ENCODE measurements around the gene NPVF. TPM values are rescaled to one million over a fixed set of nuclear protein-coding genes. Genes with fewer than 3 reads are reported as not detected.

NPVF gene
- total RNA-seq: not detected

- no peak for DNase-seq (ENCODE audit: low spot score in 2 of 2)
- intact Hi-C loops (cut with DNase I; ENCODE audit: low total_unique reads): no loop called here
- WGBS, 2 donors: 68 to 75% methylated on average over 1 of the region's 1 CpG
These were observed at the start of gene NPVF for GRCh38 chr7:25228386-25228785. Gene NPVF, minus strand, starts transcription at chr7:25228486. Its CDS starts 47 bp downstream, at chr7:25228439.

GRCh38 chr7:25272265-25272664 lies 44.0 kb upstream of the NPVF start:
- DNase-seq (ENCODE audit: low spot score in 2 of 2): no peak
- 76 to 78% methylated on average over 3 of the region's 3 CpGs for WGBS, 2 donors
- no peak for TF ChIP-seq CTCF (IDR thresholded peaks at IDR 0.05)
- TF ChIP-seq POLR2A (IDR thresholded peaks at IDR 0.05): no peak
- no peak overlapping the region for H3K4me3 ChIP-seq (ENCODE audit: low read depth, poor library complexity, severe bottlenecking)
- intact Hi-C loops (cut with DNase I; ENCODE audit: low total_unique reads): no loop called here

More at GRCh38 chr7:25228386-25228785, at the start of gene NPVF:
- H3K4me3 ChIP-seq (ENCODE audit: low read depth, poor library complexity, severe bottlenecking): no peak within 1 kb of the TSS
- TF ChIP-seq POLR2A (IDR thresholded peaks at IDR 0.05): no peak

- H3K4me3 ChIP-seq (ENCODE audit: low read depth, poor library complexity, severe bottlenecking): no peak overlapping the region
- intact Hi-C loops (cut with DNase I; ENCODE audit: low total_unique reads): no loop called here
- no peak for DNase-seq (ENCODE audit: low spot score in 2 of 2)
- WGBS, 2 donors: 46 to 53% methylated on average over 5 of the region's 5 CpGs
- no peak for TF ChIP-seq CTCF (IDR thresholded peaks at IDR 0.05)
- TF ChIP-seq POLR2A (IDR thresholded peaks at IDR 0.05): no peak
These were observed 35.1 kb upstream of the NPVF start for GRCh38 chr7:25263337-25263736.

GRCh38 chr7:25262586-25262985 lies 34.3 kb upstream of the NPVF start:
- WGBS, 2 donors: 64 to 70% methylated on average over 4 of the region's 4 CpGs
- intact Hi-C loops (cut with DNase I; ENCODE audit: low total_unique reads): no loop called here
- no peak for TF ChIP-seq CTCF (IDR thresholded peaks at IDR 0.05)
- TF ChIP-seq POLR2A (IDR thresholded peaks at IDR 0.05): no peak
- no peak overlapping the region for H3K4me3 ChIP-seq (ENCODE audit: low read depth, poor library complexity, severe bottlenecking)
- no peak for DNase-seq (ENCODE audit: low spot score in 2 of 2)

GRCh38 chr7:25261545-25262140 lies 33.4 kb upstream of the NPVF start:
- intact Hi-C loops (cut with DNase I; ENCODE audit: low total_unique reads): no loop called here
- no peak for DNase-seq (ENCODE audit: low spot score in 2 of 2)
- no peak overlapping the region for H3K4me3 ChIP-seq (ENCODE audit: low read depth, poor library complexity, severe bottlenecking)
- TF ChIP-seq CTCF (IDR thresholded peaks at IDR 0.05) (no peak), POLR2A (IDR thresholded peaks at IDR 0.05) (no peak)
- WGBS, 2 donors: 38 to 47% methylated on average over 4 of the region's 4 CpGs

GRCh38 chr7:25260862-25261494 lies 32.7 kb upstream of the NPVF start:
- DNase-seq (ENCODE audit: low spot score in 2 of 2): no peak
- H3K4me3 ChIP-seq (ENCODE audit: low read depth, poor library complexity, severe bottlenecking): no peak overlapping the region
- TF ChIP-seq CTCF (IDR thresholded peaks at IDR 0.05) (no peak), POLR2A (IDR thresholded peaks at IDR 0.05) (no peak)
- intact Hi-C loops (cut with DNase I; ENCODE audit: low total_unique reads): no loop called here
- WGBS, 2 donors: 13 to 15% methylated on average over 5 of the region's 5 CpGs
